H1 (cell line): Measurements from ENCODE around the gene SEL1L2. TPM values are rescaled to one million over a fixed set of nuclear protein-coding genes. Genes with fewer than 3 reads are reported as not detected.

Experiments used
- CTCF ChIA-PET: fragments of 300-600 bp; sonication (Branson Sonifier 250); formaldehyde crosslinking; loops from one replicate; lab custom pipeline; 2021; ENCODE audit not compliant: partially characterized antibody; lab: Charles Lee
- POLR2A ChIA-PET: fragments of 300-600 bp; sonication (Branson Sonifier 250); formaldehyde crosslinking; loops from one replicate; lab custom pipeline; 2021; ENCODE audit warnings: inconsistent platforms; ENCODE audit not compliant: partially characterized antibody; lab: Charles Lee
- DNase-seq, 2 experiments: peaks; one replicate each; pipeline versions ENCODE4 v3.0.0 to v3.0.0-alpha.2; 2010 to 2022; ENCODE audit warnings: low spot score in 2 of 2, low read depth in 1 of 2, mixed read lengths in 1 of 2
- FAIRE-seq: peaks from 2 replicates; lab custom pipeline; 2011; peaks lifted over from hg19 to GRCh38; lab: Jason Lieb, UNC
- H2AFZ ChIP-seq: 2 replicates; pipeline ENCODE4 v1.8.1; 2012; ENCODE audit warnings: low read length, inconsistent platforms
- H2AK5ac ChIP-seq: 2 replicates; pipeline ENCODE4 v1.6.1; 2013; ENCODE audit warnings: low read depth, low read length
- H2BK120ac ChIP-seq: replicated peaks from 2 replicates; pipeline ENCODE3; 2013; ENCODE audit warnings: low read depth, low read length, inconsistent platforms
- H2BK12ac ChIP-seq: 2 replicates; pipeline ENCODE4 v1.6.1; 2013; ENCODE audit warnings: low read depth, low read length
- H2BK15ac ChIP-seq: 2 replicates; pipeline ENCODE4 v1.6.1; 2013; ENCODE audit warnings: low read length
- H2BK20ac ChIP-seq: 2 replicates; pipeline ENCODE4 v1.6.1; 2013; ENCODE audit warnings: low read length
- H2BK5ac ChIP-seq: 2 replicates; pipeline ENCODE4 v1.6.1; 2013; ENCODE audit warnings: low read depth, low read length
- H3K14ac ChIP-seq: 2 replicates; pipeline ENCODE4 v1.6.1; 2013; ENCODE audit warnings: inconsistent platforms; ENCODE audit not compliant: insufficient read length
- H3K18ac ChIP-seq: 2 replicates; pipeline ENCODE4 v1.6.1; 2013; ENCODE audit warnings: low read length; ENCODE audit errors: extremely low read depth
- H3K23ac ChIP-seq: 2 replicates; pipeline ENCODE4 v1.6.1; 2013; ENCODE audit warnings: inconsistent platforms; ENCODE audit not compliant: insufficient read length
- H3K23me2 ChIP-seq: 2 replicates; pipeline ENCODE4 v1.6.1; 2013; ENCODE audit warnings: low read depth, low read length
- H3K27ac ChIP-seq: 2 replicates; pipeline ENCODE4 v1.6.1; 2011; ENCODE audit warnings: low read depth, low read length, inconsistent platforms
- H3K27me3 ChIP-seq, 4 experiments: replicated peaks in 1 of 4; 1 replicate in 1 of 4; 2 replicates in 3 of 4; pipeline versions ENCODE4 v1.6.1 to v1.8.1; 2011 to 2013; ENCODE audit warnings: low read length in 3 of 4, mild to moderate bottlenecking in 3 of 4, inconsistent platforms in 2 of 4, mixed read lengths in 2 of 4, moderate library complexity in 1 of 4; ENCODE audit not compliant: control insufficient read depth in 3 of 4, insufficient read depth in 3 of 4; ENCODE audit errors: extremely low read depth in 1 of 4
- H3K36me3 ChIP-seq, 4 experiments: 2 replicates each; pipeline versions ENCODE4 v1.6.1 to v1.8.1; 2011 to 2013; ENCODE audit warnings: mild to moderate bottlenecking in 4 of 4, low read length in 3 of 4, moderate library complexity in 2 of 4, control low read depth in 1 of 4, inconsistent platforms in 1 of 4; ENCODE audit not compliant: insufficient read depth in 4 of 4, control insufficient read depth in 2 of 4
- H3K4ac ChIP-seq: replicated peaks from 2 replicates; pipeline ENCODE3; 2013; ENCODE audit warnings: low read length, low read depth, mixed read lengths, inconsistent platforms; ENCODE audit not compliant: insufficient read length
- H3K4me1 ChIP-seq, 4 experiments: replicated peaks in 1 of 4; 1 replicate in 1 of 4; 2 replicates in 3 of 4; pipeline versions ENCODE4 v1.6.1 to v1.8.1; 2011 to 2013; ENCODE audit warnings: low read length in 3 of 4, inconsistent platforms in 2 of 4, mixed read lengths in 1 of 4; ENCODE audit not compliant: insufficient read depth in 4 of 4, control insufficient read depth in 3 of 4
- H3K4me2 ChIP-seq, 2 experiments: 2 replicates each; pipeline versions ENCODE4 v1.6.1 to v1.8.1; 2011 to 2013; ENCODE audit warnings: low read depth in 2 of 2, low read length in 2 of 2, control low read depth in 1 of 2, inconsistent platforms in 1 of 2, mild to moderate bottlenecking in 1 of 2; ENCODE audit not compliant: insufficient read depth in 1 of 2
- H3K4me3 ChIP-seq, 4 experiments: fragments of 200-600, 300-600 bp in 1 of 4; sonication (generic), shearing (Covaris generic), sonication (Bioruptor Twin) in 1 of 4; 2 replicates each; pipeline versions ENCODE4 v1.5.1 to v1.8.1; 2011 to 2016; ENCODE audit warnings: low read length in 4 of 4, low read depth in 3 of 4, control low read depth in 2 of 4, inconsistent platforms in 2 of 4, mild to moderate bottlenecking in 2 of 4, mixed read lengths in 1 of 4, moderate library complexity in 1 of 4; ENCODE audit not compliant: insufficient read depth in 2 of 4; ENCODE audit errors: extremely low read depth in 1 of 4
- H3K56ac ChIP-seq: replicated peaks from 2 replicates; pipeline ENCODE3; 2013; ENCODE audit warnings: low read depth, mild to moderate bottlenecking, mixed read lengths, low read length, inconsistent platforms; ENCODE audit not compliant: insufficient read length
- H3K79me1 ChIP-seq: 2 replicates; pipeline ENCODE4 v1.6.1; 2013; ENCODE audit warnings: low read depth, low read length, control low read depth
- H3K79me2 ChIP-seq, 2 experiments: 2 replicates each; pipeline versions ENCODE4 v1.6.1 to v1.8.1; 2012 to 2013; ENCODE audit warnings: low read length in 2 of 2, mild to moderate bottlenecking in 2 of 2, inconsistent platforms in 1 of 2; ENCODE audit not compliant: insufficient read depth in 2 of 2, control insufficient read depth in 1 of 2
- H3K9ac ChIP-seq, 4 experiments: replicated peaks in 1 of 4; 1 replicate in 1 of 4; 2 replicates in 3 of 4; pipeline versions ENCODE4 v1.6.1 to v1.8.1; 2011 to 2013; ENCODE audit warnings: low read depth in 3 of 4, low read length in 3 of 4, control low read depth in 2 of 4, mild to moderate bottlenecking in 2 of 4, moderate library complexity in 2 of 4, inconsistent platforms in 1 of 4; ENCODE audit errors: extremely low read depth in 1 of 4
- H3K9me3 ChIP-seq, 2 experiments: 2 replicates each; pipeline versions ENCODE4 v1.6.1 to v1.8.1; 2012 to 2013; ENCODE audit warnings: mild to moderate bottlenecking in 2 of 2, moderate library complexity in 2 of 2, control low read depth in 1 of 2, inconsistent platforms in 1 of 2, low read depth in 1 of 2, low read length in 1 of 2, mixed read lengths in 1 of 2; ENCODE audit not compliant: insufficient read depth in 2 of 2
- H4K20me1 ChIP-seq, 2 experiments: replicated peaks in 1 of 2; 2 replicates each; pipeline versions ENCODE3 to v1.8.1; 2011 to 2013; ENCODE audit warnings: inconsistent platforms in 2 of 2, low read length in 2 of 2, mild to moderate bottlenecking in 1 of 2; ENCODE audit not compliant: insufficient read depth in 2 of 2, control insufficient read depth in 1 of 2
- H4K5ac ChIP-seq: 2 replicates; pipeline ENCODE4 v1.6.1; 2013; ENCODE audit warnings: low read length, low read depth, mixed read lengths, inconsistent platforms; ENCODE audit not compliant: insufficient read length
- H4K8ac ChIP-seq: 2 replicates; pipeline ENCODE4 v1.8.0; 2013; ENCODE audit warnings: mild to moderate bottlenecking, moderate library complexity, low read length, inconsistent platforms; ENCODE audit not compliant: insufficient read depth; ENCODE audit errors: extremely low read depth
- H4K91ac ChIP-seq: replicated peaks from 2 replicates; pipeline ENCODE3; 2013; ENCODE audit warnings: low read length, mixed read lengths, inconsistent platforms; ENCODE audit not compliant: insufficient read length
- CEBPB ChIP-seq: IDR thresholded peaks from 2 replicates; pipeline ENCODE4 v1.6.1; 2012; ENCODE audit warnings: low read depth, low read length
- CREB1 ChIP-seq: IDR thresholded peaks from 2 replicates; pipeline ENCODE4 v1.6.1; 2012; ENCODE audit warnings: inconsistent platforms
- CTCF ChIP-seq, 3 experiments: IDR thresholded peaks; 1 replicate in 2 of 3; 2 replicates in 1 of 3; pipeline versions ENCODE4 v1.5.1 to v1.6.1; 2011; ENCODE audit warnings: low read length in 3 of 3, mild to moderate bottlenecking in 3 of 3, inconsistent platforms in 2 of 3, low read depth in 1 of 3, moderate library complexity in 1 of 3; ENCODE audit not compliant: insufficient read depth in 1 of 3; ENCODE audit errors: control extremely low read depth in 1 of 3
- KDM1A ChIP-seq: fragments of 200-600, 300-600 bp; sonication (generic); IDR thresholded peaks from 2 replicates; pipeline ENCODE4 v1.7.1; 2016; ENCODE audit warnings: mild to moderate bottlenecking, low read length, borderline replicate concordance
- KDM4A ChIP-seq: IDR thresholded peaks from one replicate; pipeline ENCODE4 v1.7.1; 2012; ENCODE audit warnings: low read depth, mild to moderate bottlenecking, moderate library complexity, low read length, inconsistent platforms; ENCODE audit not compliant: severe bottlenecking
- NANOG ChIP-seq: IDR thresholded peaks from 2 replicates; pipeline ENCODE4 v1.6.1; 2011; ENCODE audit warnings: low read length, low read depth, mild to moderate bottlenecking, inconsistent platforms; ENCODE audit not compliant: insufficient read depth, poor library complexity, severe bottlenecking
- POU5F1 ChIP-seq: IDR thresholded peaks from 2 replicates; pipeline ENCODE4 v1.6.1; 2011; ENCODE audit warnings: low read depth, mild to moderate bottlenecking, low read length, moderate library complexity
- RAD21 ChIP-seq, 2 experiments: IDR thresholded peaks in 1 of 2; conservative IDR thresholded peaks in 1 of 2; 2 replicates each; pipeline ENCODE4 v1.6.1; 2011; ENCODE audit warnings: low read depth in 2 of 2, low read length in 2 of 2, improper control_type of control experiment in 1 of 2, inconsistent platforms in 1 of 2, mild to moderate bottlenecking in 1 of 2, moderate library complexity in 1 of 2
- SIN3A ChIP-seq, 2 experiments: IDR thresholded peaks in 1 of 2; conservative IDR thresholded peaks in 1 of 2; 2 replicates each; pipeline ENCODE4 v1.6.1; 2011 to 2012; ENCODE audit warnings: low read length in 2 of 2, improper control_type of control experiment in 1 of 2, low read depth in 1 of 2, mild to moderate bottlenecking in 1 of 2
- WGBS, 2 experiments: shearing (Covaris generic) in 1 of 2; methylation state at CpG; one replicate each; pipeline versions ENCODE4 v1.1.6 to v1.1.7; 2013 to 2015; ENCODE audit warnings: low lambda C conversion rate in 2 of 2, mixed read lengths in 2 of 2, inconsistent platforms in 1 of 2, low coverage in 1 of 2, missing lambda C conversion rate in 1 of 2; ENCODE audit not compliant: insufficient replicate concordance in 2 of 2, insufficient coverage in 1 of 2, insufficient read length in 1 of 2; ENCODE audit errors: extremely low coverage in 1 of 2, missing lambda C conversion rate in 1 of 2; 5-methylcytosine and 5-hydroxymethylcytosine counted together
- polyA plus RNA-seq, 7 experiments: library from polyadenylated mRNA; depleted of rRNA in 3 of 7; stranded (reverse) in 5 of 7; unstranded in 2 of 7; fragments of >200 nt in 5 of 7; fragments of 200-250 nt in 2 of 7; gene quantifications; 1 replicate in 5 of 7; 2 replicates in 1 of 7; 4 replicates in 1 of 7; pipeline versions ENCODE4 v1.2.1 to v1.2.3, GENCODE V29; 2011 to 2013; ENCODE audit warnings: missing spikeins in 2 of 7, mixed read lengths in 2 of 7
- total RNA-seq: library from RNA; stranded (reverse); fragmentation: NEBNext Ultra II Directional; extraction: Animal tissue kit (Norgen Biotek cat#: 25700); gene quantifications from 2 replicates; pipeline ENCODE4 v1.2.1, GENCODE V29; 2021

Gene SEL1L2
- total and polyA plus RNA-seq, 2 of the 8 experiments (the other 6 are each of a cell fraction or from before 2014, with no cell fraction given) = not detected

GRCh38 chr20:13870170-13870748 is 120.2 kb downstream of the SEL1L2 start:
- H3K36me3 ChIP-seq = no peaks in the 10 kb centered on the region
- no peaks in the 10 kb centered on the region for H3K79me2 ChIP-seq
- H4K20me1 ChIP-seq = no peaks in the 10 kb centered on the region
- H3K27ac ChIP-seq = no peak overlapping the region
- no peak overlapping the region for H4K5ac ChIP-seq
- no peak overlapping the region for H3K56ac ChIP-seq
- no peak overlapping the region for H2AFZ ChIP-seq
- H3K14ac ChIP-seq = no peak overlapping the region
- H2BK12ac ChIP-seq = no peak overlapping the region
- ChIA-PET POLR2A (no interaction called here), CTCF (interaction anchor here (0.6 to 2.1 kb wide), 6 partner anchors 13 to 260 kb away, joined by 3 to 8 read pairs (median 6); no protein-coding TSS in a partner anchor)
- FAIRE-seq (no peak), DNase-seq (no peak)
- no peak overlapping the region for H2AK5ac ChIP-seq
- TF ChIP-seq SIN3A (conservative IDR thresholded peaks at IDR 0.05 in 1 of 2, IDR thresholded peaks at IDR 0.05 in 1 of 2; ENCODE audit: low read depth in 1 of 2, low read length in 2 of 2) = no peak
- no peak for TF ChIP-seq KDM4A
- TF ChIP-seq CREB1 = no peak
- no peak for TF ChIP-seq KDM1A
- TF ChIP-seq POU5F1 = no peak
- TF ChIP-seq NANOG = no peak
- TF ChIP-seq RAD21 (IDR thresholded peaks at IDR 0.05 in 1 of 2, conservative IDR thresholded peaks at IDR 0.05 in 1 of 2; ENCODE audit: low read depth in 2 of 2, low read length in 2 of 2) = peak; percentile 10 to 34; a peak in 2 of 4 replicates
- no peak for TF ChIP-seq CEBPB
- peak in 2 of 3 experiments; percentile 20 to 55; a peak in 3 of 4 replicates for TF ChIP-seq CTCF (IDR thresholded peaks at IDR 0.05; ENCODE audit: control extremely low read depth in 1 of 3, insufficient read depth in 1 of 3, low read depth in 1 of 3, low read length in 3 of 3)
- H3K9ac ChIP-seq = no peak overlapping the region
- peaks cover 2% of the 10 kb centered on the region; the same call in 1 of the 2 replicates for H3K23me2 ChIP-seq
- H3K18ac ChIP-seq = no peak overlapping the region
- H3K79me1 ChIP-seq = no peaks in the 10 kb centered on the region
- peaks cover 6 to 13% (median 12%) of the 10 kb centered on the region in 4 experiments for H3K4me1 ChIP-seq
- no peak overlapping the region for H3K4me2 ChIP-seq
- no peak overlapping the region for H4K8ac ChIP-seq
- no peak overlapping the region for H2BK20ac ChIP-seq
- 79% methylated on average over 4 of the region's 4 CpGs; no CpG with 5 or more reads in 1 of the 2 experiments for WGBS, 2 experiments
- H3K4ac ChIP-seq = no peak overlapping the region
- no peak overlapping the region for H2BK120ac ChIP-seq
- H3K9me3 ChIP-seq = no peaks in the 10 kb centered on the region
- H3K23ac ChIP-seq = no peak overlapping the region
- no peak overlapping the region for H4K91ac ChIP-seq
- no peak overlapping the region for H2BK5ac ChIP-seq
- no peak overlapping the region for H3K4me3 ChIP-seq
- H2BK15ac ChIP-seq = no peak overlapping the region
- no peaks in the 10 kb centered on the region for H3K27me3 ChIP-seq
